ENCODE measurements around the gene RBFOX2.

DNA sequence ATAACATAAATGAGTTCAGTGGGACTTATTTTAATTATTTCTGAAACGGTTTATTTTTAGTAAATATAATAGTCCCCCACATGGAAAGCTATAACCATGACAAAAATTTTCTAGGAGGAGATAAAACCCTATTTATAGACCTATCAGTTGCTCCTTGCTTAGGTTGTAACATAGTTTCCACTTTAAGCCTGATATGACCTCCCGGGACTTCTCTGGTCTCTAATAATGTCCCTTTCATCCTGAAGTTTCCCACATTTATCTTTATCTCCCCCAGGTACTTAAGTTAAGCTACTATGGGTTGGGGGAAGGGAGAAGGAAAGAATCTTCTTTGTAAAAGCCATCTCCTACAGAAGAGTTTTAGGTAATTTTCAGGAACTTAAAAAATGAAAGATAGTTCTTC is 117.7 kb downstream of the RBFOX2 start:
- TF ChIP-seq, protein P1, sequence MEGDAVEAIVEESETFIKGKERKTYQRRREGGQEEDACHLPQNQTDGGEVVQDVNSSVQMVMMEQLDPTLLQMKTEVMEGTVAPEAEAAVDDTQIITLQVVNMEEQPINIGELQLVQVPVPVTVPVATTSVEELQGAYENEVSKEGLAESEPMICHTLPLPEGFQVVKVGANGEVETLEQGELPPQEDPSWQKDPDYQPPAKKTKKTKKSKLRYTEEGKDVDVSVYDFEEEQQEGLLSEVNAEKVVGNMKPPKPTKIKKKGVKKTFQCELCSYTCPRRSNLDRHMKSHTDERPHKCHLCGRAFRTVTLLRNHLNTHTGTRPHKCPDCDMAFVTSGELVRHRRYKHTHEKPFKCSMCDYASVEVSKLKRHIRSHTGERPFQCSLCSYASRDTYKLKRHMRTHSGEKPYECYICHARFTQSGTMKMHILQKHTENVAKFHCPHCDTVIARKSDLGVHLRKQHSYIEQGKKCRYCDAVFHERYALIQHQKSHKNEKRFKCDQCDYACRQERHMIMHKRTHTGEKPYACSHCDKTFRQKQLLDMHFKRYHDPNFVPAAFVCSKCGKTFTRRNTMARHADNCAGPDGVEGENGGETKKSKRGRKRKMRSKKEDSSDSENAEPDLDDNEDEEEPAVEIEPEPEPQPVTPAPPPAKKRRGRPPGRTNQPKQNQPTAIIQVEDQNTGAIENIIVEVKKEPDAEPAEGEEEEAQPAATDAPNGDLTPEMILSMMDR (IDR thresholded peaks at IDR 0.05): no peak
- TF ChIP-seq POLR2A (IDR thresholded peaks at IDR 0.05): no peak

Data from adrenal gland (tissue), 5 donors.